GM19238 (cell line): ENCODE data around the gene CD247.

ENCODE experiments used
- DNase-seq: peaks from one replicate; pipeline ENCODE4 v3.0.0; 2011; ENCODE audit warnings: low spot score; ENCODE audit not compliant: insufficient read length

CD247 gene

DNA sequence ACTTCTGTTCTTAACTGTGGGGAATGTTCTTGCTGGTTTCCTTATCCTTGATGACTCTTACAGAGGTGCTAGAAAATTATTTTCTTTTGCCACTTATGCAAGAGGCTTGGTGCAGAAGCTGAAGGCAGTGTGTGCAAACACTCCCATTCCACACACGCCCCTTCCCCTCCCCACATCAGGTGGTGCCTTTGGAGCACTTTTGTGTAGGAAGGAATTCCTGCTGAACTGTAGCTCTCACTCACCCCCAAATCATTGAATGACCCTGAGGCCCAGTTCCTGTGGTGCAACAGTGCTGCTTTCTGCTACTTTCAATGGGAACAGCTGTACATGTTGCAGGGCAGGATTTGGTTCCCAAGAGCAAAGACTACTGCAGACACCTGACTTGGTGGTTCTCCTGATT is 101.8 kb downstream of the CD247 start:
- DNase-seq: no peak

DNA sequence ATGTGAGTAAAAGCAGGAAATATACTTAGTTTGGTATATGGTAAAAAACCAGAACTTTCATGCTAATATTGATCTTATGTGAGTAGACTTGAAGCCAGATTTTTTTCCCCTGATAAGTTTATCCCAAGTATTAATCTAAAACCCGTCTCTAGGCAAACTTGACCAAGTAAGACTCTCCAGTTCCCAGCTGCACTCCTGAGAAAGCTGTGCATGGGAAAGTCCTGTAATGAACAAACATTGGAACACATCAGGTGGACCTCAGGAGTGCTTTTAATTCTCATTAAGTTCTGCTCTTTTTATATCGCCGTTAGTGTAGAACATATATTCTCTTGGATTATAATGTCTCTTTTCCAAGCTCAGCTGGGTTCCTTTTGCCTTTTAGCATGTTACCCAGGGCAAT is 105.0 kb downstream of the CD247 start:
- no peak for DNase-seq

DNA sequence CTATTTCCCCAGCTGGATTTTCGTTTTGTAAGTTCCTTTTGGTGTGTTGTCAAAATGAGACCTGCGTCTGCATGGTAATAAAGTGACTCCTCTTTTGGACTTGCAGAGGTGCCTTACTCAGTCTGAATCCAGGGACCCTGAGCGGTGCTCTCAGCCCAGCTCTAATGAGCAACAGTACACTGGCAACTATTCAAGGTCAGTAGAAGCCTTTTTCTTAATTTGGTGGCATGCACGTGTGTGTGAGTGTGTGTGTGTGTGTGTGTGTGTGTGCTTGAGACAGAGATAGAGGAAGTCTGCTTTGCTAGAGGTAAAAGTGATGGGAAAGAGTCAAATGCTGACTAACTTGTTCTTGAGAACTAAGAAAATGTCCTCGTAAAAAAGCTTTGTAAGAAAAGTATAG is 105.4 kb downstream of the CD247 start:
- no peak for DNase-seq

DNA sequence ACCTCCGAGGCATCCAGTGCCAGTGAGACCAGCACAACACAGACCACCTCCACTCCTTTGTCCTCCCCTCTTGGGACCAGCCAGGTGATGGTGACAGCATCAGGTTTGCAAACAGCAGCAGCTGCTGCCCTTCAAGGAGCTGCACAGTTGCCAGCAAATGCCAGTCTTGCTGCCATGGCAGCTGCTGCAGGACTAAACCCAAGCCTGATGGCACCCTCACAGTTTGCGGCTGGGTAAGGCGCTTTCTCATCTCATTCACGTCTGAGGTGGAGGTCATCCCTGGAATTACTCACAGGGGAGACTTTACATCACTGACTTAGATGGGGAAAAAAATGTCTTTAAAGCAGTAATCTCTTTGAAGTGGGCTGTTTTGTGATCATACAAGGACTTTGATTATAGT is 106.3 kb downstream of the CD247 start:
- DNase-seq: no peak

DNA sequence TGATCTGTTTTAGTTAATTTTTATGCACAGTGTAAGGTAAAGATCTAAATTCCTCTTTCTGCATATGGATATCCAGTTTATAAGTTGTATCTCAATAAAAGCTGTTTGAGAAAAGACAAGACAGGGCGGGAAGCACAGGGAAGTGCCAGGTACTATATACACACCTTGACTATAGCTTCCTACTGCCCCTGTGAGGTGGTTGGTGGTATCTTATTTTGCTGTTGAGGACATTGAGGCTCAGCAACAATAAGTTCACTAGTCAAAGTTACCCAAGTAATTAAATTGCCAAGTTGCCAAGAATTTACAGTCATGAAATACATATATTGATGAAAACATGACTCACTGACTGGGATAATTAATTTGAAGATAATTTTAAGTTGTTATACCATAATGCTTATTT is 109.1 kb downstream of the CD247 start:
- no peak for DNase-seq

DNA sequence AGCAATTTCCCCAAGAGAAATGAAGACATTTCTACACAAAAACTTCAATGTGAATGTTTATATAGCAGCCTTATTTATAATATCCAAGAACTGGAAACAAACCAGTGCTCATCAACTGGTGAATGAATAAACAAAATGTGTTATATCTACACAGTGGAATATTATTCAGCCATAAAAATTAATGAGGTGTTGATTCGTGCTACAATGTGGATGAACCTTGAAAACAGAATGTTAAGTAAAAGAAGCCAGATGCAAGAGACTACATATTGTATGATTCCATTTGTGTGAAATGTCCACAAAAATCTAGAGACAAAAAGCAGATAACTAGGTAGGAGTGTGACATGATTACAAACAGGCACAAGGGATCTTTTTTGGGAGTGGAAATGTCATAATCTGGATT is 110.0 kb downstream of the CD247 start:
- DNase-seq: no peak

DNA sequence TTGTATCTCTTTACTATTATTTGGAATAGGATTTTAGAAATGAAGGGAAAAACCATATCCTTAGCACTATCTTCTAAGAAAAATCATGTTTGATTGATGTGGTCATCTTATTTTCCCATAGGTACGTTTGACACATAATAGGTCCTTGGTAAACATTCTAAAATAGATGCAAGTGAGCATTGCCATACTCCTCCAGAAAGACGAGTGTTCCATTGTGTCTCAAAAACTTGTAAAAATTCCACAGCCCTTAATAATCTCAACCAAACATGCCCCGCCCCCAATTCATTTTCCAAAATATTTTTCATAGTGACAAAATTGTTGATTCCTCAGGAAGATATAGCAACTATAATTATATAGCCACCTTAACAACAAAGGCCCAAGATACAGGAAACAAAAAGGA is 113.4 kb downstream of the CD247 start:
- DNase-seq: no peak

DNA sequence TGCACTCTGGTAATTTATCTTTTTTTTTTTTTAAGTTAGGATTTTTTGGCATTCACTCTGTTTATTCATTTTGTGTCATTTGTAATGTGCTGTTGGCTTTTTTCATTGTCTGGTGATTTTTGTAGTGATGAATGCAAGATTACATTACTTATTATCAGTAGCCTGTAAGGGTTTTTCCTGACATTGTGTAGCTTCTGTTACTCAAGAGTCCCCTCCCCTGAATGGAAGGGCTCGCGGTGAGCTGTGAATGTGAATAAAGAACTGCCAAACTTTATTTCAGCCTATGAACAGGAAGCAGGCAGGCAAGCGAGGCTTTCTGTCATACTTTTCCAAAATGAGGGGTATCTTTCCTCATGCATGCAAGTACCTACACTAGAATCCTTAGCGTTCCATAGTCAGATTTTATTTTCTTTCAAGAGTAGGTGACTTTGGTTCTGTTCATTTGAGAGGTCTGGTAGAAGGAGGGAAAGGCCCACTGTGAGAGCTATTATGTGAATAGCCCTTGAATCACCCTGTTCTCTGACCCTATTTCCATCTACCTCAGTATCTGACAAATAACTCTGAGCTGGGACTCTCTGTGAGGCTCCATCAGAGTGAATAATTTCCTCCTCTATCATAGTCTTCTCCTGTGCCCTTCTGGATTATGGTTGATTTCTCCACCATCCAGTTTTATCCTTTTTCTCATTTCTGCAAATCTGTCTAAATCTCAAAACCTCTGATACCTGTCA is 114.0 kb downstream of the CD247 start:
- DNase-seq: no peak

DNA sequence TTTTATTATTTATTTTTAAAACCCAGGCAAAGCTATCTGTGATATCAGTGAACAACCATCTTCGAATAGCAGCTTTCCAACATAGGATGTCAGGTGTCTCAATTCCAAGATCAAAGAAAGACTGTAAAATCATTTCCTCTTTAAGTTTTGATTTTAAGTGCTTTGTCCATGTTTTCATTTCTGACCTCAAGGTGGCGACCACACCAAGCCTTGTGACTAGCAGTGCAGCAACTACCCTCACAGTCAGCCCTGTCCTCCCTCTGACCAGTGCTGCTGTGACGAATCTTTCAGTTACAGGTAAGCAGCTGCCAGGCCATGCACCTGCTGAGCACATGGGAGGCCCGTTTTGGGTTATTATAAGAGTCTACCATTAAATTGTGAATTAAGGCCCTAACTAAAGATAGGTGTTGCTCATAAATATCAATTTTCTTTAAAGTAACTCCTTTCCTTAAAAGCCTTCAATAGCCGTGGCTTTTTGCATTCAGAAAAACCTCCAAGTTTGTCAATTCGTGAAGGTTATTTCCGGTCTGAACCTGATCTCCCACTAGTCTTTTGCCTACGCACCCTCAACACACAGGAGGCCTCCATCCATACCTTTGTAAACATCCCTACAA is 117.0 kb downstream of the CD247 start:
- peak; percentile 10 for DNase-seq

DNA sequence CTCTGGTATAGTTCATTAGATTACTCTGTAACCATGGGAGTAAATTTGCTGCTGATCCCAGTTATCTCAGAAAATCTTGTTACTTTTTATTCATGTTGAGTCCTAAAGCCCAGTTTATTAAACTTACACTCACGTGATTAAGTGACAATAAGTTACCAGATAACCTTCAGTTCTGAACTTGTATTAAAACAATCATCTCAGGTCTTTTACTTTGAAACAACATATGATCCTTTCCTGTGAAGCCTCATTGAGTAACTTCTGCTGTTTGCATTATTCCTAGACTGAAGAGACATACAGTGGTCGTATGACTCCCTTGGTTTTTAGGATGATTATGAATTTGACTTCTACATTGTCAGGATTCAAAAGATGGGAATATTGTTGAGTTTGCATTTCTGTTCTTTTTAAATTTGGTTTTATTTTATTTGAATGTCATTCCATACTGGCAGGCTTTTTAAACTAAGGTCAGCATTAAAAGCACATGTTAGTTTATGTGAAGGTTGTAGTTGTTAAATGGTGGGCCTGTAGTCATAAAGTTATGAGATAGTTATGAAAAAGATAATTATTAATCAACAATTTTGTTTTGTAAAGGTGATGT is 117.9 kb downstream of the CD247 start:
- no peak for DNase-seq

DNA sequence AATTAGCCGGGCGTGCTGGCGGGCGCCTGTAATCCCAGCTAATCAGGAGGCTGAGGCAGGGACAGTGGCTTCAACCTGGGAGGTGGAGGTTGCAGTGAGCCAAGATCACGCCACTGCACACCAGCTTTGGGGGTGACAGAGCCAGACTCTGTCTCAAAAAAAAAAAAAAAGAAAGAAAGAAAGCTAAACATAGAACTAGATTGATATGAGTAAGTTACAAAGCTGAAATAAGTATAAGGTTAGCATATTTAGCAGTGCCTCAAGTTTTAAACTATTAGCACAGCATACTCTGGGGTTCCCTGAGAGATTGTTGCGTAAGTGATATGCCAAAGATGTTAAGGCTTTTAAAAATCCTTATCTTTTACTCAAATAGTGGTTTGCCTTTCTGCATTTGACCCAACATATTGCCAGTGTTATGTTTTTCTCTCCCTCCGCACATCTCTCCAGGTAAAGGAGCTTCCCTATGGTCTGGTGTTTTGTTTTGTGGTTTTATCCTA is 126.1 kb downstream of the CD247 start:
- no peak for DNase-seq

GRCh38 chr1:167388976-167389375 is 129.4 kb downstream of the CD247 start:
- no peak for DNase-seq

DNA sequence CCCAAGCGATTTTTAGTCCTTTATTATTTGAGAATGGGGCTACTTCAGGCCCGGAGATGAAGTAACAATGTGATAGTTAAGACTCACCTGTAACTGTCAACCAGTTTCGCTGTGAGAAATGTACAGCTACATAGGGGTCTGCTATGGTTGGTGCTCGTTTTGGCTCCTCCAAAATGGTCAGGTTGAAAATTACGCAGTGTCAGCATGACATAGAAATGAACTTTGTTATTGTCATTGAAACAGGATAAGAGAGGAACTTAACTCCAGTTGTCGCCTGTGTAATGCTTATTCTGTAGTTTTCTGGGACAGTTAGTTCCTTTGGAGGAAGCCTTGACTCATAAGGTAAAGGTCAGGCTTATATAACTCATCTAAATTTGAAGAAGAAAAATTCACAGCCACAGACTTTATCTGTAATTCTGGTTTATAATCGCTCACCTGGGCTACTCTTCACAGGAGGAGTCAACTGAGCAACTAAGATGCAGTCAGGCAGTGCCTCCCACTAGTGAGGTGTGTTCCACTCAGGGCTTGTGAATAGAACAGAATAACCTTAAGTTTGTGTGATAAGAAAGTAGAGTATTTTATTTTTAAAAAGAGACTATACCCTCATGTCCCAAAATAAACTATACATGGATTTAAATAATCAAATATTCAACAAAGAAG is 130.9 kb downstream of the CD247 start:
- no peak for DNase-seq
